H1 (cell line): ENCODE results near the gene CASZ1. TPM values are rescaled to one million over a fixed set of nuclear protein-coding genes. Genes with fewer than 3 reads are reported as not detected.
A peak's percentile ranks its signal among the peaks of the same experiment; 100 is the strongest.

Source experiments
- CTCF ChIA-PET: fragments of 300-600 bp; sonication (Branson Sonifier 250); formaldehyde crosslinking; loops from one replicate; lab custom pipeline; 2021; ENCODE audit not compliant: partially characterized antibody; lab: Charles Lee
- POLR2A ChIA-PET: fragments of 300-600 bp; sonication (Branson Sonifier 250); formaldehyde crosslinking; loops from one replicate; lab custom pipeline; 2021; ENCODE audit warnings: inconsistent platforms; ENCODE audit not compliant: partially characterized antibody; lab: Charles Lee
- DNase-seq, 2 experiments: peaks; one replicate each; pipeline versions ENCODE4 v3.0.0 to v3.0.0-alpha.2; 2010 to 2022; ENCODE audit warnings: low spot score in 2 of 2, low read depth in 1 of 2, mixed read lengths in 1 of 2
- FAIRE-seq: peaks from 2 replicates; lab custom pipeline; 2011; peaks lifted over from hg19 to GRCh38; lab: Jason Lieb, UNC
- H2AFZ ChIP-seq: 2 replicates; pipeline ENCODE4 v1.8.1; 2012; ENCODE audit warnings: low read length, inconsistent platforms
- H2AK5ac ChIP-seq: 2 replicates; pipeline ENCODE4 v1.6.1; 2013; ENCODE audit warnings: low read depth, low read length
- H2BK120ac ChIP-seq: replicated peaks from 2 replicates; pipeline ENCODE3; 2013; ENCODE audit warnings: low read depth, low read length, inconsistent platforms
- H2BK12ac ChIP-seq: 2 replicates; pipeline ENCODE4 v1.6.1; 2013; ENCODE audit warnings: low read depth, low read length
- H2BK15ac ChIP-seq: 2 replicates; pipeline ENCODE4 v1.6.1; 2013; ENCODE audit warnings: low read length
- H2BK20ac ChIP-seq: 2 replicates; pipeline ENCODE4 v1.6.1; 2013; ENCODE audit warnings: low read length
- H2BK5ac ChIP-seq: 2 replicates; pipeline ENCODE4 v1.6.1; 2013; ENCODE audit warnings: low read depth, low read length
- H3K14ac ChIP-seq: 2 replicates; pipeline ENCODE4 v1.6.1; 2013; ENCODE audit warnings: inconsistent platforms; ENCODE audit not compliant: insufficient read length
- H3K18ac ChIP-seq: 2 replicates; pipeline ENCODE4 v1.6.1; 2013; ENCODE audit warnings: low read length; ENCODE audit errors: extremely low read depth
- H3K23ac ChIP-seq: 2 replicates; pipeline ENCODE4 v1.6.1; 2013; ENCODE audit warnings: inconsistent platforms; ENCODE audit not compliant: insufficient read length
- H3K23me2 ChIP-seq: 2 replicates; pipeline ENCODE4 v1.6.1; 2013; ENCODE audit warnings: low read depth, low read length
- H3K27ac ChIP-seq: 2 replicates; pipeline ENCODE4 v1.6.1; 2011; ENCODE audit warnings: low read depth, low read length, inconsistent platforms
- H3K27me3 ChIP-seq, 4 experiments: replicated peaks in 1 of 4; 1 replicate in 1 of 4; 2 replicates in 3 of 4; pipeline versions ENCODE4 v1.6.1 to v1.8.1; 2011 to 2013; ENCODE audit warnings: low read length in 3 of 4, mild to moderate bottlenecking in 3 of 4, inconsistent platforms in 2 of 4, mixed read lengths in 2 of 4, moderate library complexity in 1 of 4; ENCODE audit not compliant: control insufficient read depth in 3 of 4, insufficient read depth in 3 of 4; ENCODE audit errors: extremely low read depth in 1 of 4
- H3K36me3 ChIP-seq, 4 experiments: 2 replicates each; pipeline versions ENCODE4 v1.6.1 to v1.8.1; 2011 to 2013; ENCODE audit warnings: mild to moderate bottlenecking in 4 of 4, low read length in 3 of 4, moderate library complexity in 2 of 4, control low read depth in 1 of 4, inconsistent platforms in 1 of 4; ENCODE audit not compliant: insufficient read depth in 4 of 4, control insufficient read depth in 2 of 4
- H3K4ac ChIP-seq: replicated peaks from 2 replicates; pipeline ENCODE3; 2013; ENCODE audit warnings: low read length, low read depth, mixed read lengths, inconsistent platforms; ENCODE audit not compliant: insufficient read length
- H3K4me1 ChIP-seq, 4 experiments: replicated peaks in 1 of 4; 1 replicate in 1 of 4; 2 replicates in 3 of 4; pipeline versions ENCODE4 v1.6.1 to v1.8.1; 2011 to 2013; ENCODE audit warnings: low read length in 3 of 4, inconsistent platforms in 2 of 4, mixed read lengths in 1 of 4; ENCODE audit not compliant: insufficient read depth in 4 of 4, control insufficient read depth in 3 of 4
- H3K4me2 ChIP-seq, 2 experiments: 2 replicates each; pipeline versions ENCODE4 v1.6.1 to v1.8.1; 2011 to 2013; ENCODE audit warnings: low read depth in 2 of 2, low read length in 2 of 2, control low read depth in 1 of 2, inconsistent platforms in 1 of 2, mild to moderate bottlenecking in 1 of 2; ENCODE audit not compliant: insufficient read depth in 1 of 2
- H3K4me3 ChIP-seq, 4 experiments: fragments of 200-600, 300-600 bp in 1 of 4; sonication (generic), shearing (Covaris generic), sonication (Bioruptor Twin) in 1 of 4; 2 replicates each; pipeline versions ENCODE4 v1.5.1 to v1.8.1; 2011 to 2016; ENCODE audit warnings: low read length in 4 of 4, low read depth in 3 of 4, control low read depth in 2 of 4, inconsistent platforms in 2 of 4, mild to moderate bottlenecking in 2 of 4, mixed read lengths in 1 of 4, moderate library complexity in 1 of 4; ENCODE audit not compliant: insufficient read depth in 2 of 4; ENCODE audit errors: extremely low read depth in 1 of 4
- H3K56ac ChIP-seq: replicated peaks from 2 replicates; pipeline ENCODE3; 2013; ENCODE audit warnings: low read depth, mild to moderate bottlenecking, mixed read lengths, low read length, inconsistent platforms; ENCODE audit not compliant: insufficient read length
- H3K79me1 ChIP-seq: 2 replicates; pipeline ENCODE4 v1.6.1; 2013; ENCODE audit warnings: low read depth, low read length, control low read depth
- H3K79me2 ChIP-seq, 2 experiments: 2 replicates each; pipeline versions ENCODE4 v1.6.1 to v1.8.1; 2012 to 2013; ENCODE audit warnings: low read length in 2 of 2, mild to moderate bottlenecking in 2 of 2, inconsistent platforms in 1 of 2; ENCODE audit not compliant: insufficient read depth in 2 of 2, control insufficient read depth in 1 of 2
- H3K9ac ChIP-seq, 4 experiments: replicated peaks in 1 of 4; 1 replicate in 1 of 4; 2 replicates in 3 of 4; pipeline versions ENCODE4 v1.6.1 to v1.8.1; 2011 to 2013; ENCODE audit warnings: low read depth in 3 of 4, low read length in 3 of 4, control low read depth in 2 of 4, mild to moderate bottlenecking in 2 of 4, moderate library complexity in 2 of 4, inconsistent platforms in 1 of 4; ENCODE audit errors: extremely low read depth in 1 of 4
- H3K9me3 ChIP-seq, 2 experiments: 2 replicates each; pipeline versions ENCODE4 v1.6.1 to v1.8.1; 2012 to 2013; ENCODE audit warnings: mild to moderate bottlenecking in 2 of 2, moderate library complexity in 2 of 2, control low read depth in 1 of 2, inconsistent platforms in 1 of 2, low read depth in 1 of 2, low read length in 1 of 2, mixed read lengths in 1 of 2; ENCODE audit not compliant: insufficient read depth in 2 of 2
- H4K20me1 ChIP-seq, 2 experiments: replicated peaks in 1 of 2; 2 replicates each; pipeline versions ENCODE3 to v1.8.1; 2011 to 2013; ENCODE audit warnings: inconsistent platforms in 2 of 2, low read length in 2 of 2, mild to moderate bottlenecking in 1 of 2; ENCODE audit not compliant: insufficient read depth in 2 of 2, control insufficient read depth in 1 of 2
- H4K5ac ChIP-seq: 2 replicates; pipeline ENCODE4 v1.6.1; 2013; ENCODE audit warnings: low read length, low read depth, mixed read lengths, inconsistent platforms; ENCODE audit not compliant: insufficient read length
- H4K8ac ChIP-seq: 2 replicates; pipeline ENCODE4 v1.8.0; 2013; ENCODE audit warnings: mild to moderate bottlenecking, moderate library complexity, low read length, inconsistent platforms; ENCODE audit not compliant: insufficient read depth; ENCODE audit errors: extremely low read depth
- H4K91ac ChIP-seq: replicated peaks from 2 replicates; pipeline ENCODE3; 2013; ENCODE audit warnings: low read length, mixed read lengths, inconsistent platforms; ENCODE audit not compliant: insufficient read length
- BACH1 ChIP-seq: IDR thresholded peaks from 2 replicates; pipeline ENCODE4 v1.6.1; 2012; ENCODE audit warnings: low read length, improper control_type of control experiment
- CTBP2 ChIP-seq: IDR thresholded peaks from 2 replicates; pipeline ENCODE4 v1.7.0; 2011; ENCODE audit warnings: borderline replicate concordance, mild to moderate bottlenecking, moderate library complexity, mixed read lengths, low read length; ENCODE audit not compliant: insufficient read depth, insufficient read length
- SP1 ChIP-seq: IDR thresholded peaks from 2 replicates; pipeline ENCODE4 v1.6.1; 2011; ENCODE audit warnings: low read depth, low read length
- WGBS, 2 experiments: shearing (Covaris generic) in 1 of 2; methylation state at CpG; one replicate each; pipeline versions ENCODE4 v1.1.6 to v1.1.7; 2013 to 2015; ENCODE audit warnings: low lambda C conversion rate in 2 of 2, mixed read lengths in 2 of 2, inconsistent platforms in 1 of 2, low coverage in 1 of 2, missing lambda C conversion rate in 1 of 2; ENCODE audit not compliant: insufficient replicate concordance in 2 of 2, insufficient coverage in 1 of 2, insufficient read length in 1 of 2; ENCODE audit errors: extremely low coverage in 1 of 2, missing lambda C conversion rate in 1 of 2; 5-methylcytosine and 5-hydroxymethylcytosine counted together
- polyA plus RNA-seq, 7 experiments: library from polyadenylated mRNA; depleted of rRNA in 3 of 7; stranded (reverse) in 5 of 7; unstranded in 2 of 7; fragments of >200 nt in 5 of 7; fragments of 200-250 nt in 2 of 7; gene quantifications; 1 replicate in 5 of 7; 2 replicates in 1 of 7; 4 replicates in 1 of 7; pipeline versions ENCODE4 v1.2.1 to v1.2.3, GENCODE V29; 2011 to 2013; ENCODE audit warnings: missing spikeins in 2 of 7, mixed read lengths in 2 of 7
- total RNA-seq: library from RNA; stranded (reverse); fragmentation: NEBNext Ultra II Directional; extraction: Animal tissue kit (Norgen Biotek cat#: 25700); gene quantifications from 2 replicates; pipeline ENCODE4 v1.2.1, GENCODE V29; 2021
- TF ChIP-seq, protein P1 (sequence below): IDR thresholded peaks from 2 replicates; pipeline ENCODE4 v1.6.1; 2012; ENCODE audit warnings: inconsistent platforms
- TF ChIP-seq, protein P2 (sequence below): IDR thresholded peaks from 2 replicates; pipeline ENCODE4 v1.6.1; 2011; ENCODE audit warnings: low read length, improper control_type of control experiment

Gene CASZ1
- total and polyA plus RNA-seq, 2 of the 8 experiments (the other 6 are each of a cell fraction or from before 2014, with no cell fraction given) = 4.4 to 7.7 TPM

DNA sequence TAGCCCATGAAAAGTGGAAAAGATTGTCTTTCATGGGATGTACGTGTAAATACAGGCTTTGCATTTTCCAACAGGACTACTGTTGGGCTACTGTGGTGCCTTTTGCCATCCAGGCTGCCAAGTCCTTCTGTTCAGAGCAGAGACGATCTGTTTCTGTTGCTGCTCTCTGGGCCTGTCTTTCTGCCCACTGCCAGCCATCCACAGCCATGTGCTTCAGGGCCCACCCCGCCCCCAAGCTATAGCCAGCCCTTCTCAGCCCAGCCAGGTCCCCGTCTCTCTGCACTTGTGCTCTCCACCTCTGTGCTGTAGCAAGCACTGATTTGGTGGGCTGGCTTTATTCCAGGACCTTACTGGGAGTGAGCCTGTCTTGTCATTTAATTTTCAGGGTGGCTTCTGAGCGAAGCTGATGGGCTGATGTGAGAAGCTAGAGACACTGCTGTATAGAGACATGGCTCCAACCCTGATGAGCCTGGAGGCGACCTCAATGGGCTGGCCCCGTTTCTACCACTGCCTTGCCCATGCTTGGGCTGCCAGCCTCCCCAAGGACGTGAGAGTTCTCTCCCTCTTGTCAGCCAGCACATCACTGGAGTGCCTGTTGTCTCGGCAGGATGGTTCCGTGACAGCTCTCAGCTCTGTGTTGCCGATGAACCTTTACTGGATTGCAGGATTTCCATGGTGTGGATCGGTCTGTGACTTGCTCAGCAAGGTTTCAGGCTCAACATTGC, 183.8 kb downstream of the CASZ1 start:
- H2AK5ac ChIP-seq = no peak overlapping the region
- H4K91ac ChIP-seq = no peak overlapping the region
- H3K36me3 ChIP-seq = no peaks in the 10 kb centered on the region
- 0 out of 2 replicates have a peak overlapping the region, but pooled peaks have one; percentile 43 for H2BK12ac ChIP-seq
- H3K27ac ChIP-seq = no peak overlapping the region
- TF ChIP-seq SP1 (no peak), BACH1 (no peak), CTBP2 (no peak)
- TF ChIP-seq, protein P1, sequence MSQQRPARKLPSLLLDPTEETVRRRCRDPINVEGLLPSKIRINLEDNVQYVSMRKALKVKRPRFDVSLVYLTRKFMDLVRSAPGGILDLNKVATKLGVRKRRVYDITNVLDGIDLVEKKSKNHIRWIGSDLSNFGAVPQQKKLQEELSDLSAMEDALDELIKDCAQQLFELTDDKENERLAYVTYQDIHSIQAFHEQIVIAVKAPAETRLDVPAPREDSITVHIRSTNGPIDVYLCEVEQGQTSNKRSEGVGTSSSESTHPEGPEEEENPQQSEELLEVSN = no peak
- TF ChIP-seq, protein P2, sequence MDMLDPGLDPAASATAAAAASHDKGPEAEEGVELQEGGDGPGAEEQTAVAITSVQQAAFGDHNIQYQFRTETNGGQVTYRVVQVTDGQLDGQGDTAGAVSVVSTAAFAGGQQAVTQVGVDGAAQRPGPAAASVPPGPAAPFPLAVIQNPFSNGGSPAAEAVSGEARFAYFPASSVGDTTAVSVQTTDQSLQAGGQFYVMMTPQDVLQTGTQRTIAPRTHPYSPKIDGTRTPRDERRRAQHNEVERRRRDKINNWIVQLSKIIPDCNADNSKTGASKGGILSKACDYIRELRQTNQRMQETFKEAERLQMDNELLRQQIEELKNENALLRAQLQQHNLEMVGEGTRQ = no peak
- no peak overlapping the region for H4K5ac ChIP-seq
- ChIA-PET POLR2A (no interaction called here), CTCF (interaction anchor here (1.4 to 2.5 kb wide), 5 partner anchors 14 to 297 kb away, joined by 4 to 8 read pairs (median 5); no protein-coding TSS in a partner anchor)
- H2BK15ac ChIP-seq = no peak overlapping the region; the same call in 1 of the 2 replicates
- H3K4me2 ChIP-seq = no peak overlapping the region
- no peaks in the 10 kb centered on the region for H3K27me3 ChIP-seq
- no peak overlapping the region for H3K4me3 ChIP-seq
- no peaks in the 10 kb centered on the region for H3K79me2 ChIP-seq
- peaks cover 0 to 11% (median 3%) of the 10 kb centered on the region in 4 experiments; a peak in 3 of 7 replicates for H3K4me1 ChIP-seq
- H2BK120ac ChIP-seq = no peak overlapping the region
- no peak overlapping the region for H3K4ac ChIP-seq
- no peak overlapping the region for H3K18ac ChIP-seq
- H3K23me2 ChIP-seq = no peaks in the 10 kb centered on the region
- no peaks in the 10 kb centered on the region for H4K20me1 ChIP-seq
- peaks cover 6% of the 10 kb centered on the region; the same call in 1 of the 2 replicates for H3K79me1 ChIP-seq
- no peaks in the 10 kb centered on the region for H3K9me3 ChIP-seq
- no peak overlapping the region for H4K8ac ChIP-seq
- H3K9ac ChIP-seq = no peak overlapping the region
- WGBS, 2 experiments = 88% methylated on average over 12 of the region's 12 CpGs; no CpG with 5 or more reads in 1 of the 2 experiments
- no peak overlapping the region for H3K23ac ChIP-seq
- 0 out of 2 replicates have a peak overlapping the region, but pooled peaks have one; percentile 61 for H2BK20ac ChIP-seq
- no peak overlapping the region for H3K14ac ChIP-seq
- no peak overlapping the region for H3K56ac ChIP-seq
- no peak overlapping the region for H2BK5ac ChIP-seq
- FAIRE-seq (no peak), DNase-seq (no peak)
- no peak overlapping the region for H2AFZ ChIP-seq
